Prostate gland (tissue), 2 donors: ENCODE data around the gene SERTAD1. TPM values are rescaled to one million over a fixed set of nuclear protein-coding genes. Genes with fewer than 3 reads are reported as not detected.
A peak's percentile ranks its signal among the peaks of the same experiment; 100 is the strongest.
"Not testable (repeated sequence)": the region's sequence is repeated elsewhere in the genome, so short reads cannot be mapped to it uniquely, and the experiment has no call there.

Experiments
- DNase-seq: peaks from one replicate; pipeline ENCODE4 v3.0.0-alpha.2; 2019; ENCODE audit warnings: low spot score
- H3K27ac ChIP-seq, 2 donors: fragments of 200-600 bp; sonication (generic); 2 replicates each; pipeline ENCODE4 v1.5.1; 2017 to 2019
- H3K27me3 ChIP-seq: fragments of 200-600 bp; sonication (generic); replicated peaks from 2 replicates; pipeline ENCODE4 v1.5.1; 2019; ENCODE audit not compliant: insufficient read depth
- H3K36me3 ChIP-seq, 2 donors: fragments of 200-600 bp; sonication (generic); 1 replicate in 1 of 2; 2 replicates in 1 of 2; pipeline versions ENCODE4 v1.5.1 to v1.8.1; 2017 to 2019
- H3K4me1 ChIP-seq: fragments of 200-600 bp; sonication (generic); replicated peaks from 2 replicates; pipeline ENCODE4 v1.5.1; 2019
- H3K4me3 ChIP-seq, 2 donors: fragments of 200-600 bp; sonication (generic); 2 replicates each; pipeline ENCODE4 v1.5.1; 2017 to 2019
- H3K9me3 ChIP-seq: fragments of 200-600 bp; sonication (generic); 2 replicates; pipeline ENCODE4 v1.5.1; 2017
- CTCF ChIP-seq, 4 experiments: fragments of 200-600 bp in 2 of 4; fragments of 450-650 bp in 2 of 4; sonication (generic) in 2 of 4; IDR thresholded peaks; 1 replicate in 3 of 4; 2 replicates in 1 of 4; pipeline ENCODE4 v1.5.1; 2016 to 2019; ENCODE audit warnings: antibody characterized with exemption in 4 of 4, mild to moderate bottlenecking in 2 of 4, moderate library complexity in 2 of 4
- POLR2A ChIP-seq: fragments of 450-650 bp; IDR thresholded peaks from one replicate; pipeline ENCODE4 v1.6.1; 2016; ENCODE audit warnings: antibody characterized with exemption, mild to moderate bottlenecking
- POLR2AphosphoS5 ChIP-seq: sonication (generic); formaldehyde crosslinking; IDR thresholded peaks from one replicate; pipeline ENCODE4 v1.6.1; 2017; ENCODE audit warnings: antibody characterized with exemption
- WGBS: methylation state at CpG from one replicate; pipeline ENCODE4 v1.1.5; 2018; 5-methylcytosine and 5-hydroxymethylcytosine counted together
- intact Hi-C: fragments of 100-400 bp; cut with DNase I; formaldehyde crosslinking; loops from one replicate; pipeline ENCODE4 v1.14.2; 2022
- total RNA-seq, 2 donors: library from RNA; depleted of rRNA; stranded (reverse); fragments of >200 nt; gene quantifications; one replicate each; pipeline ENCODE4 v1.1.0, GENCODE V29; 2016

SERTAD1 gene
- total RNA-seq, 2 donors from 2014 or later, result 15.9 to 19.5 TPM

DNA sequence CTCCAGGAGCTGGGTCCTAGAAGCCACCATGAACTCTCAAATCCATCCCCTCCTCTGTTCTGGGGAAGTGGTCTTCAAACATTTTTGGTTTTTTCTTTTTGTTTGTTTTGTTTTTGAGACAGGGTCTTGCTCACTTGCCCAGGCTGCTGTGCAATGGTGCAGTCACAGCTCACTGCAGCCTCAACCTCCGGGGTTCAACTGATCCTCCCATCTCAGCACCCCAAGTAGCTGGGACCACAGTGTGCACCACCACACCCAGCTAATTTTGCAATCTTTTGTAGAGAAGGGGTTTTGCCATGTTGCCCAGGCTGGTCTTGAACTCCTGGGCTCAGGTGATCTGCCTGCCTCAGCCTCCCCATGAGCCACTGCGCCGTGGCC is 32.8 kb upstream of the SERTAD1 start:
- H3K4me1 ChIP-seq, result peaks cover 5% of the 10 kb centered on the region
- 91% methylated on average over 3 of the region's 3 CpGs for WGBS
- DNase-seq, result no peak
- no peak overlapping the region for H3K4me3 ChIP-seq
- no peaks in the 10 kb centered on the region for H3K36me3 ChIP-seq
- intact Hi-C loops, result no loop called here
- H3K27ac ChIP-seq, result no peak overlapping the region
- TF ChIP-seq CTCF (IDR thresholded peaks at IDR 0.05) (no peak), POLR2AphosphoS5 (no peak), POLR2A (no peak)
- no peaks in the 10 kb centered on the region for H3K9me3 ChIP-seq
- H3K27me3 ChIP-seq, result no peaks in the 10 kb centered on the region

- no peak overlapping the region for H3K27ac ChIP-seq
- intact Hi-C loops, result no loop called here
- no peaks in the 10 kb centered on the region for H3K9me3 ChIP-seq
- H3K4me3 ChIP-seq, result no peak overlapping the region
- WGBS, result 86% methylated on average over 27 of the region's 27 CpGs
- H3K36me3 ChIP-seq, result no peaks in the 10 kb centered on the region
- no peaks in the 10 kb centered on the region for H3K27me3 ChIP-seq
- H3K4me1 ChIP-seq, result peaks cover 8% of the 10 kb centered on the region
- DNase-seq, result no peak
- TF ChIP-seq POLR2A (no peak), POLR2AphosphoS5 (no peak), CTCF (IDR thresholded peaks at IDR 0.05) (no peak)
Measured at GRCh38 chr19:40457953-40458596, 32.3 kb upstream of the SERTAD1 start.

DNA sequence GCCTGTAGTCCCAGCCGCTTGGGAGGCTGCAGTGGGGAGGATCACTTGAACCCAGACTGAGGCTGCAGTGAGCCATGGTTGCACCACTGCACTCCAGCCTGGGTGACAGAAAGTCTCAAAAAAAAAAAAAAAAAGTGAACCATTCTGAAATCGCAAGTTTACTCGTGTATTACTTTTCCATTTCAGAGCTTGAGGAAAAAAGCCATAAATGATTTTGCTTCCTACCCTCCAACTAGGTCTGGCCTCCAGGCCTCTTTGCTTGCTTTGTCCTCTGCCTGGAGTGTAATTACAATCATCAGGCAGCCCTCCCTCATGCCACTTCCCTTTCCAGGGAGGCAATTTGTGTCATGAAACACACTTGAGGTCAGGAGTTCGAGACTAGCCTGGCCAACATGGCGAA is 31.3 kb upstream of the SERTAD1 start:
- 96% methylated on average over 5 of the region's 5 CpGs for WGBS
- DNase-seq, result no peak
- H3K36me3 ChIP-seq, result no peaks in the 10 kb centered on the region
- no peaks in the 10 kb centered on the region for H3K9me3 ChIP-seq
- H3K4me3 ChIP-seq, result no peak overlapping the region
- intact Hi-C loops, result no loop called here
- peaks cover 11% of the 10 kb centered on the region for H3K4me1 ChIP-seq
- no peaks in the 10 kb centered on the region for H3K27me3 ChIP-seq
- TF ChIP-seq CTCF (IDR thresholded peaks at IDR 0.05) (no peak), POLR2AphosphoS5 (no peak), POLR2A (no peak)
- no peak overlapping the region for H3K27ac ChIP-seq

DNA sequence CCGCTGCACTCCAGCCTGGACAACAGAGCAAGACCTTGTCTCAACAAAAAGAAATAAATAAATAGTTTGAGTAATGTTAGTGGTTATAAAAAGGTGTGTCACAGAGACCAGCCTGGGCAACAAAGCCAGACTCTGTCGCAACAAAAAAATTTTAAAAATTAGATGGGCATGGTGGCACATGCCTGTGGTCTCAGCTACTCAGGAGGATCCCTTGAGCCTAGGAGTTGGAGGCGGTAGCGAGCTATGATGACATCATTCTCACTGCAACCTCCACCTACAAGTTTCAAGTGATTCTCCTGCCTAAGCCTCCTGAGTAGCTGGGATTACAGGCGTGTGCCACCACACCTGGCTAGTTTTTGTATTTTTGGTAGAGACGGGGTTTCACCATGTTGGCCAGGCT is 28.2 kb upstream of the SERTAD1 start:
- H3K27me3 ChIP-seq, H3K4me1 ChIP-seq, H3K36me3 ChIP-seq, intact Hi-C loops, H3K9me3 ChIP-seq, DNase-seq, H3K4me3 ChIP-seq: not testable (repeated sequence)
- 81% methylated on average over 6 of the region's 6 CpGs for WGBS
- peak; percentile 24 for TF ChIP-seq POLR2AphosphoS5
- H3K27ac ChIP-seq, result peak overlapping the region; percentile 55 to 77

DNA sequence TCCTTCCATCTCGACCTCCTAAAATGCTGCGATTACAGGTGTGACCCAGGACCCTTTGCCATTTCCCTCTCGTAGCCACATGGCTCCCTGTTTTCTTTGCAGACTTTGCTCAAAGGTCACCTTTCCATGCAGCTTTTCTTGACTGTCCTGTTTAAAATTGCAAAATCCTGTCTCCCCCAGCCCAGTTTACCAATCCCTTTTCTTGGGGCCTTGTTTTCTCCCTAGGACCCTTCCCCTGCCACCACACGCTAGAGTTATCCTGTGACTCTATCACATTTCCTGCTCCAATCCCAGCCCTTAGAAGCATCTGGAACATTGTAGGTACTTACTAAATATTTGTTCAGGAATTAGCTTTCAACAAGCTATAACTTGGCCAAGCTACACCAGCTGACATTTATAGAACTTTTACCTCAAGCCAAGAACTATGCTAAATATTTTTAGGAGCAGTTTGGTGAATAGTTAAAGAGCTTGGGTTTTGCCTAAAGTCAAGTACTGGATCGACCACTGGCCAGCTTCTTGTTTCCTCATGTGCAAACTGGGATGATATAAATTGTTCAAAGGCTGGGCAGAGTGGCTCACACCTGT is 27.5 kb upstream of the SERTAD1 start:
- intact Hi-C loops, result no loop called here
- WGBS, result 48% methylated on average over 5 of the region's 5 CpGs
- peaks cover 0 to 5% of the 10 kb centered on the region in 2 donors for H3K36me3 ChIP-seq

GRCh38 chr19:40452016-40452415 is 26.2 kb upstream of the SERTAD1 start:
- no peaks in the 10 kb centered on the region for H3K27me3 ChIP-seq
- H3K4me3 ChIP-seq, result no peak overlapping the region
- TF ChIP-seq POLR2A (no peak), CTCF (IDR thresholded peaks at IDR 0.05) (no peak), POLR2AphosphoS5 (no peak)
- H3K27ac ChIP-seq, result peak overlapping the region; percentile 3 to 27
- peaks cover 6% of the 10 kb centered on the region for H3K4me1 ChIP-seq
- no peaks in the 10 kb centered on the region for H3K9me3 ChIP-seq
- 72% methylated on average over 5 of the region's 5 CpGs for WGBS
- intact Hi-C loops, result no loop called here
- DNase-seq, result no peak
- H3K36me3 ChIP-seq, result peaks cover 0 to 5% of the 10 kb centered on the region in 2 donors

More for the DNA sequence above, 27.5 kb upstream of the SERTAD1 start:
- TF ChIP-seq POLR2AphosphoS5 (peak; percentile 91), POLR2A (no peak)
- Histone ChIP-seq H3K27ac (peak overlapping the region; percentile 55 to 77), H3K27me3 (no peaks in the 10 kb centered on the region), H3K4me3 (no peak overlapping the region), H3K4me1 (peaks cover 6% of the 10 kb centered on the region), H3K9me3 (no peaks in the 10 kb centered on the region)
- DNase-seq, result peak; percentile 59
